GM10266 (cell line): ENCODE data around the gene OTP.

Experiments used
- DNase-seq: peaks from one replicate; pipeline ENCODE4 v3.0.0; 2012; ENCODE audit errors: extremely low spot score
- CTCF ChIP-seq: IDR thresholded peaks from 2 replicates; pipeline ENCODE4 v1.5.1; 2012; ENCODE audit warnings: mild to moderate bottlenecking, low read depth; ENCODE audit not compliant: control insufficient read depth, insufficient read depth; ENCODE audit errors: missing control alignments

Gene OTP

GRCh38 chr5:77637998-77638762, at the start of gene OTP:
OTP (minus strand) TSS chr5:77638713; CDS start chr5:77638549, 164 bp downstream.
- DNase-seq, result no peak
- TF ChIP-seq CTCF, result no peak

GRCh38 chr5:77683171-77683732, 44.7 kb upstream of the OTP start:
- no peak for TF ChIP-seq CTCF
- DNase-seq, result no peak

GRCh38 chr5:77670526-77670925, 32.0 kb upstream of the OTP start:
- no peak for TF ChIP-seq CTCF
- DNase-seq, result no peak

- TF ChIP-seq CTCF, result no peak
- DNase-seq, result no peak
Measured at GRCh38 chr5:77669677-77670076, 31.2 kb upstream of the OTP start.

- no peak for DNase-seq
- TF ChIP-seq CTCF, result no peak
Measured at GRCh38 chr5:77663090-77663863, 24.8 kb upstream of the OTP start.

GRCh38 chr5:77662635-77663034, 24.1 kb upstream of the OTP start:
- TF ChIP-seq CTCF, result no peak
- DNase-seq, result no peak
